Caco-2 (cell line): ENCODE results near the gene MIEN1. TPM values are rescaled to one million over a fixed set of nuclear protein-coding genes. Genes with fewer than 3 reads are reported as not detected.
"Not testable (repeated sequence)": the region's sequence is repeated elsewhere in the genome, so short reads cannot be mapped to it uniquely, and the experiment has no call there.

Experiments used
- BruUV-seq: library from RNA; stranded (reverse); fragments of 400-500 nt; replicated peaks from 2 replicates; lab custom pipeline; 2021; lab: Mats Ljungman, UMichigan
- CTCF ChIA-PET: fragments of 300-600 bp; sonication (Branson Sonifier 250); formaldehyde crosslinking; loops from one replicate; lab custom pipeline; 2022; ENCODE audit warnings: antibody characterized with exemption; lab: Charles Lee
- POLR2A ChIA-PET: fragments of 300-600 bp; sonication (Branson Sonifier 250); formaldehyde crosslinking; loops from one replicate; lab custom pipeline; 2022; ENCODE audit warnings: antibody characterized with exemption; lab: Charles Lee
- DNase-seq, 2 experiments: peaks; one replicate each; pipeline versions ENCODE4 v3.0.0 to v3.0.0-alpha.2; 2020 to 2022
- H3K27me3 ChIP-seq: replicated peaks from 2 replicates; pipeline ENCODE4 v1.6.0; 2011; ENCODE audit warnings: low read length; ENCODE audit not compliant: control insufficient read depth, insufficient read depth
- H3K36me3 ChIP-seq: 2 replicates; pipeline ENCODE4 v1.5.1; 2011; ENCODE audit warnings: low read length; ENCODE audit not compliant: control insufficient read depth, insufficient read depth
- H3K4me1 ChIP-seq: fragments of 250-450 bp; sonication (Bioruptor Pico); 2 replicates; pipeline ENCODE4 v1.5.1; 2020; ENCODE audit warnings: mild to moderate bottlenecking
- H3K4me3 ChIP-seq: 2 replicates; pipeline ENCODE4 v1.5.1; 2011; ENCODE audit warnings: low read depth, mild to moderate bottlenecking, control low read depth, low read length
- H3K9me3 ChIP-seq: fragments of 250-450 bp; sonication (Bioruptor Pico); 2 replicates; pipeline ENCODE4 v1.5.1; 2020; ENCODE audit warnings: mild to moderate bottlenecking, moderate library complexity
- H3K27ac Mint-ChIP-seq: one replicate; pipeline ENCODE4 v1.8.0; 2022; ENCODE audit warnings: mixed read lengths; ENCODE audit not compliant: unreplicated experiment
- H3K27me3 Mint-ChIP-seq: one replicate; pipeline ENCODE4 v1.8.0; 2022; ENCODE audit warnings: mixed read lengths; ENCODE audit not compliant: insufficient read depth, unreplicated experiment
- H3K36me3 Mint-ChIP-seq: one replicate; pipeline ENCODE4 v1.8.0; 2022; ENCODE audit warnings: mild to moderate bottlenecking, mixed read lengths; ENCODE audit not compliant: insufficient read depth, unreplicated experiment
- H3K4me1 Mint-ChIP-seq: one replicate; pipeline ENCODE4 v1.8.0; 2022; ENCODE audit warnings: low read depth, mixed read lengths; ENCODE audit not compliant: unreplicated experiment
- H3K4me3 Mint-ChIP-seq: one replicate; pipeline ENCODE4 v1.8.0; 2022; ENCODE audit warnings: mild to moderate bottlenecking, moderate library complexity, mixed read lengths; ENCODE audit not compliant: unreplicated experiment
- H3K9me3 Mint-ChIP-seq: one replicate; pipeline ENCODE4 v1.8.0; 2022; ENCODE audit warnings: mixed read lengths; ENCODE audit not compliant: unreplicated experiment
- intact Hi-C: fragments of 100-400 bp; cut with micrococcal nuclease; formaldehyde crosslinking; loops from one replicate; pipeline ENCODE4 v1.10.0; 2022; ENCODE audit not compliant: unreplicated experiment
- total RNA-seq: library from RNA; stranded (reverse); gene quantifications from 2 replicates; pipeline ENCODE4 v1.2.3, GENCODE V29; 2022
- TF ChIP-seq, protein P1 (sequence below), 2 experiments: fragments of 200-600 bp in 1 of 2; IDR thresholded peaks; 1 replicate in 1 of 2; 2 replicates in 1 of 2; pipeline versions ENCODE4 v1.5.1 to v1.8.0; 2011 to 2022; ENCODE audit warnings: antibody characterized with exemption in 1 of 2, control low read depth in 1 of 2, inconsistent platforms in 1 of 2, low read depth in 1 of 2, low read length in 1 of 2, mild to moderate bottlenecking in 1 of 2, moderate library complexity in 1 of 2; ENCODE audit not compliant: insufficient read depth in 1 of 2, severe bottlenecking in 1 of 2, unreplicated experiment in 1 of 2

Gene MIEN1
- total RNA-seq, 1 experiment from 2014 or later, result 42.9 TPM

DNA sequence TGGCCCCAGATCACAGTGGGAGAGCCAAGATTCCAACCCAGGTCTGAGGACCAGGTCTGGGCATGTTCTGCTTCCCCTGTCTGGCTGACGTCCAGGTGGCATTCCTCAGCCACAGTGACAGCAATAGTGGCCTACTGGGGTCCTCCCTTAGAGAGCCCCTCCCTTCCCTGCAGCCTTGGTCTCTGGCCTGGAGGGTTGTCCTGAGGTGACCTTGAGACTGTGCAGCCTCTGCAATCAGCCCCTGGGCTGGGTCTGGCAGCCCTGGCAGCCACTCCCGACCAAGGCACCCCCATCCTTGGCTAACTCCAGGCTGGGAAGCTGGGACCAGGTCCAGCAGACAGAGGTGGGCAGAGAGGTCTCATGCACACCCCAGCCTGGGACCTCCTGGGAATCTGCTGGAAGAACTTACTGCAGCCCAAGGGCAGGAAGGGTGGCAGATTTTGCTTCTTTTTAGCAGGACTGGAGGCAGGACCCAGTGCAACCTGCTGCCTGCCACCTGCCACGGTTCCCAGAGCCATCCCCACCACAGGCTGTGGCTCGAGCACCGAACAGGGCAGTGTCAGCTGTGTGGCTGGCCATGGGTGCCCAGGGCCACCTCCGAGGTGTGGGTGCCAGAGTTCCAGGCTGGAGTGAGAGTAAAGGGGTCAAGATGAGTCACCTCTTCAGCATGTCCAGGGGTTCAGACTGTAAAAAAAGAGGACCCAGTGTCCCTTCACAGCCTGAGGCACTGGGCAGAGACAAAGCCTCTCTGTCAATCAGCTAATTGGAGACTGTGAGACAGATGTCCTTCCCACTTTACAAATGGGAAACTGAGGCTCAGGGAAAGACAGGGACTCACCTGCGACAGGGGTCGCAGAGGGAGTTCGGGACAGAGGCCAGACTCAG is 20.0 kb upstream of the MIEN1 start:
- intact Hi-C loops, result loop anchor here (10.0 kb wide), 1 partner anchor 196 kb away; no protein-coding TSS in a partner anchor
- Mint-ChIP-seq H3K9me3 (no peaks in the 10 kb centered on the region), H3K4me3 (no peak overlapping the region), H3K27me3 (no peaks in the 10 kb centered on the region), H3K36me3 (peaks cover 27% of the 10 kb centered on the region), H3K27ac (no peak overlapping the region), H3K4me1 (peaks cover 8% of the 10 kb centered on the region)
- Histone ChIP-seq H3K4me1 (peaks cover 16% of the 10 kb centered on the region), H3K27me3 (no peaks in the 10 kb centered on the region), H3K9me3 (no peaks in the 10 kb centered on the region), H3K36me3 (peaks cover 3% of the 10 kb centered on the region), H3K4me3 (no peak overlapping the region)
- no peak for DNase-seq
- TF ChIP-seq, protein P1, sequence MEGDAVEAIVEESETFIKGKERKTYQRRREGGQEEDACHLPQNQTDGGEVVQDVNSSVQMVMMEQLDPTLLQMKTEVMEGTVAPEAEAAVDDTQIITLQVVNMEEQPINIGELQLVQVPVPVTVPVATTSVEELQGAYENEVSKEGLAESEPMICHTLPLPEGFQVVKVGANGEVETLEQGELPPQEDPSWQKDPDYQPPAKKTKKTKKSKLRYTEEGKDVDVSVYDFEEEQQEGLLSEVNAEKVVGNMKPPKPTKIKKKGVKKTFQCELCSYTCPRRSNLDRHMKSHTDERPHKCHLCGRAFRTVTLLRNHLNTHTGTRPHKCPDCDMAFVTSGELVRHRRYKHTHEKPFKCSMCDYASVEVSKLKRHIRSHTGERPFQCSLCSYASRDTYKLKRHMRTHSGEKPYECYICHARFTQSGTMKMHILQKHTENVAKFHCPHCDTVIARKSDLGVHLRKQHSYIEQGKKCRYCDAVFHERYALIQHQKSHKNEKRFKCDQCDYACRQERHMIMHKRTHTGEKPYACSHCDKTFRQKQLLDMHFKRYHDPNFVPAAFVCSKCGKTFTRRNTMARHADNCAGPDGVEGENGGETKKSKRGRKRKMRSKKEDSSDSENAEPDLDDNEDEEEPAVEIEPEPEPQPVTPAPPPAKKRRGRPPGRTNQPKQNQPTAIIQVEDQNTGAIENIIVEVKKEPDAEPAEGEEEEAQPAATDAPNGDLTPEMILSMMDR (IDR thresholded peaks at IDR 0.05; ENCODE audit: insufficient read depth in 1 of 2, low read depth in 1 of 2, low read length in 1 of 2, severe bottlenecking in 1 of 2, unreplicated experiment in 1 of 2), result no peak
- POLR2A ChIA-PET, result no interaction called here
- CTCF ChIA-PET, result interaction anchor here (1.4 kb wide), 1 partner anchor 129 kb away, joined by 5 read pairs; no protein-coding TSS in a partner anchor
- BruUV-seq, result no TSS peak

DNA sequence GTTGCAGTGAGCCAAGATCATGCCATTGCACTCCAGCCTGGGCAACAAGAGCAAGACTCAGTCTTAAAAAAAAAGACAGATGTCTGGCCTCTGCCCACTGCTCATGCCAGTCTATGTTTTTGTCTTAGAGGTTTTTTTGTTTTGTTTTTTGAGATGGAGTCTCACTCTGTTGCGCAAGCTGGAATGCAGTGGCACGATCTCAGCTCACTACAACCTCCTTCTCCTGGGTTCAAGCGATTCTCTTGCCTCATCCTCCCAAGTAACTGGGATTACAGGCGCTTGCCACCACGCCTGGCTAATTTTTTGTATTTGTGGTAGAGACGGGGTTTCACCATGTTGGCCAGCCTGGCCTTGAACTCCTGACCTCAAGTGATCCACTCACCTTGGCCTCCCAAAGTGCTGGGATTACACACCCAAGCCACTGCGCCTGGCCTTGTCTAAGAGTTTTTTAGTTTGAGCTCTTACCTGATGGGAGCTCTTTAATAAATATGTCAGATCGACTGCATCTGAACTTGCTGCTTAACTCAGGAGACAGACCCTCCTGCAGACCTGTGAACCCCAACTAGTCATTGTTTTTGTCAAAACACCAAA is 18.2 kb upstream of the MIEN1 start:
- H3K27me3 Mint-ChIP-seq, intact Hi-C loops, H3K4me1 Mint-ChIP-seq, H3K27me3 ChIP-seq, H3K27ac Mint-ChIP-seq, H3K4me3 ChIP-seq, H3K9me3 ChIP-seq, H3K9me3 Mint-ChIP-seq, BruUV-seq, H3K4me3 Mint-ChIP-seq: not testable (repeated sequence)
- CTCF ChIA-PET, result interaction anchor here (1.4 kb wide), 1 partner anchor 127 kb away, joined by 5 read pairs; no protein-coding TSS in a partner anchor
- peaks cover 11% of the 10 kb centered on the region; the same call in 1 of the 2 replicates for H3K4me1 ChIP-seq
- peaks cover 16% of the 10 kb centered on the region for H3K36me3 ChIP-seq
- DNase-seq, result peak in 1 of 2 experiments; percentile 14
- H3K36me3 Mint-ChIP-seq, result peaks cover 43% of the 10 kb centered on the region
- POLR2A ChIA-PET, result interaction anchor here (0.6 to 1.0 kb wide), 2 partner anchors 9 to 19 kb away, joined by 4 to 7 read pairs; no protein-coding TSS in a partner anchor

DNA sequence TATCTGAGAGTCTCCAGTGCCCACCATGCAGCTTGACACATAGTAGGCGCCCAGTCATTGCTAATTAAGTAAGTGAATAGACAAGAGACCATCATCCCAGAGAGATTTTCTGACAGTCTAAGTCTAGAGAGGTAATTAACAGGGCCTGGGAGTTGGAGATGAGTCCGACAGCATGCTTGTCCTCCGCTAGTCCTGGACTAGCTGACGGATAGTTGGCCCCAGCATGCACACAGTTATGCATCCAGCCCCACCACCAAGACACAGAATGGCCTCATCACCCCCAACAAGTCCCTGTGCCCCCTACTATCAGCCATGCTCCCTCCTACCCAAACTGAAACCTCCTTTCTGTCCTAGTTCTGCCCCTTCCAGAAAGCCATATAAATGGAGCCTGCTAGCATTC is 17.4 kb upstream of the MIEN1 start:
- peaks cover 18% of the 10 kb centered on the region for H3K36me3 ChIP-seq
- no peaks in the 10 kb centered on the region for H3K27me3 Mint-ChIP-seq
- no peaks in the 10 kb centered on the region for H3K27me3 ChIP-seq
- ChIA-PET CTCF (no interaction called here), POLR2A (no interaction called here)
- no peak overlapping the region for H3K4me3 ChIP-seq
- BruUV-seq, result no TSS peak
- peak overlapping the region; percentile 50 for H3K27ac Mint-ChIP-seq
- H3K4me1 Mint-ChIP-seq, result no peaks in the 10 kb centered on the region
- DNase-seq, result no peak
- intact Hi-C loops, result no loop called here
- H3K9me3 Mint-ChIP-seq, result no peaks in the 10 kb centered on the region
- no peak overlapping the region for H3K4me3 Mint-ChIP-seq
- TF ChIP-seq, protein P1 (IDR thresholded peaks at IDR 0.05; ENCODE audit: insufficient read depth in 1 of 2, low read depth in 1 of 2, low read length in 1 of 2, severe bottlenecking in 1 of 2, unreplicated experiment in 1 of 2), result no peak
- no peaks in the 10 kb centered on the region for H3K9me3 ChIP-seq
- H3K4me1 ChIP-seq, result peaks cover 9% of the 10 kb centered on the region; the same call in 1 of the 2 replicates
- H3K36me3 Mint-ChIP-seq, result peaks cover 50% of the 10 kb centered on the region
